ENCODE results near the gene C1R. TPM values are rescaled to one million over a fixed set of nuclear protein-coding genes. Genes with fewer than 3 reads are reported as not detected.

C1R gene
- total RNA-seq, 2 experiments from 2014 or later = 0.30 TPM; not detected in 1

GRCh38 chr12:7116196-7116595 is 24.0 kb upstream of the C1R start:
- no peak overlapping the region for H3K27ac ChIP-seq (ENCODE audit: low read depth, low read length, poor library complexity, severe bottlenecking)
- no peaks in the 10 kb centered on the region for H3K9me2 ChIP-seq (ENCODE audit: insufficient read depth, low read length)
- H4K20me1 ChIP-seq (ENCODE audit: insufficient read depth, low read length) = no peaks in the 10 kb centered on the region
- no peaks in the 10 kb centered on the region for H3K4me1 ChIP-seq (ENCODE audit: insufficient read depth, low read length, poor library complexity, severe bottlenecking)
- POLR2A ChIA-PET = interaction anchor here (0.6 kb wide), 1 partner anchor 524 kb away, joined by 3 read pairs; no protein-coding TSS in a partner anchor
- H3K36me3 ChIP-seq (ENCODE audit: insufficient read depth, low read length) = no peaks in the 10 kb centered on the region
- intact Hi-C loops (cut with micrococcal nuclease; ENCODE audit: unreplicated experiment) = loop anchor here (10.0 kb wide), 1 partner anchor 1671 kb away; no protein-coding TSS in a partner anchor
- DNase-seq (ENCODE audit: low spot score) = no peak
- H3K4me3 ChIP-seq (ENCODE audit: low read depth, low read length, poor library complexity, severe bottlenecking) = no peak overlapping the region
- H3K9me3 ChIP-seq (ENCODE audit: low read length) = no peaks in the 10 kb centered on the region
- H3K4me2 ChIP-seq (ENCODE audit: low read length) = no peak overlapping the region
- no TSS peak for BruUV-seq (replicated peaks)
- no peak overlapping the region for H2AFZ ChIP-seq (ENCODE audit: low read length)
- CTCF ChIA-PET (ENCODE audit: unreplicated experiment) = no interaction called here
- no peak for TF ChIP-seq CTCF (conservative IDR thresholded peaks at IDR 0.05; ENCODE audit: low read length)
- TF ChIP-seq EZH2phosphoT487 (IDR thresholded peaks at IDR 0.05; ENCODE audit: borderline replicate concordance, low read depth, low read length) = no peak
- H3K79me2 ChIP-seq (ENCODE audit: insufficient read depth, low read depth, low read length) = no peaks in the 10 kb centered on the region

DNA sequence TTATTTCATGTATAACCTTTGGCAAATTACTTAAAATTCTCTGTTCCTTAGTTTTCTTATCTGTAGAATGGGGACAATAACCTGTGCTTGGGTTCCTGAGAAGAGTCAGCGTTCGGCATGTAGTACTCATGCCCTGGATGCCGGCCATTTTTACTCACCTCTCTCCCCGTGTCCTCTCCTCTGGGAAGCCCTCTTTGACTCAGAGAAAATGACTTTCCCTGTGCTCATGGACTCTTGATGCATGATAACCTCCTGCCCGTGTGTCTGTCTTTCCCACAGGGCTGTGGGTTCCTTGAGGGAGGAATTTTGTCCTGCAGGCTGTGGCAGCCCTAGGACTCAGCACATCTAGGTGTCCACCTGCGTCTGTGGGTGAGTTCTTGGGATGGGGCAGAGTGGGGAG is 22.6 kb upstream of the C1R start:
- intact Hi-C loops (cut with micrococcal nuclease; ENCODE audit: unreplicated experiment) = loop anchor here (10.0 kb wide), 1 partner anchor 1670 kb away; no protein-coding TSS in a partner anchor
- Histone ChIP-seq H3K4me2 (ENCODE audit: low read length) (no peak overlapping the region), H3K4me3 (ENCODE audit: low read depth, low read length, poor library complexity, severe bottlenecking) (no peak overlapping the region), H2AFZ (ENCODE audit: low read length) (no peak overlapping the region), H3K36me3 (ENCODE audit: insufficient read depth, low read length) (no peaks in the 10 kb centered on the region), H3K4me1 (ENCODE audit: insufficient read depth, low read length, poor library complexity, severe bottlenecking) (no peaks in the 10 kb centered on the region), H3K9me2 (ENCODE audit: insufficient read depth, low read length) (no peaks in the 10 kb centered on the region), H3K27ac (ENCODE audit: low read depth, low read length, poor library complexity, severe bottlenecking) (no peak overlapping the region), H3K79me2 (ENCODE audit: insufficient read depth, low read depth, low read length) (no peaks in the 10 kb centered on the region), H3K9me3 (ENCODE audit: low read length) (no peaks in the 10 kb centered on the region), H4K20me1 (ENCODE audit: insufficient read depth, low read length) (no peaks in the 10 kb centered on the region)
- CTCF ChIA-PET (ENCODE audit: unreplicated experiment) = no interaction called here
- POLR2A ChIA-PET = interaction anchor here (0.6 kb wide), 1 partner anchor 143 kb away, joined by 3 read pairs; no protein-coding TSS in a partner anchor
- no TSS peak for BruUV-seq (replicated peaks)
- DNase-seq (ENCODE audit: low spot score) = no peak
- TF ChIP-seq CTCF (conservative IDR thresholded peaks at IDR 0.05; ENCODE audit: low read length) (no peak), EZH2phosphoT487 (IDR thresholded peaks at IDR 0.05; ENCODE audit: borderline replicate concordance, low read depth, low read length) (no peak)

- CTCF ChIA-PET (ENCODE audit: unreplicated experiment) = interaction anchor here (0.6 to 0.7 kb wide), 2 partner anchors 25 to 40 kb away, joined by 3 to 4 read pairs; no protein-coding TSS in a partner anchor
- Histone ChIP-seq H3K4me1 (ENCODE audit: insufficient read depth, low read length, poor library complexity, severe bottlenecking) (no peaks in the 10 kb centered on the region), H3K27ac (ENCODE audit: low read depth, low read length, poor library complexity, severe bottlenecking) (no peak overlapping the region), H4K20me1 (ENCODE audit: insufficient read depth, low read length) (no peaks in the 10 kb centered on the region), H3K4me2 (ENCODE audit: low read length) (no peak overlapping the region), H3K79me2 (ENCODE audit: insufficient read depth, low read depth, low read length) (no peaks in the 10 kb centered on the region), H2AFZ (ENCODE audit: low read length) (no peak overlapping the region), H3K9me3 (ENCODE audit: low read length) (no peaks in the 10 kb centered on the region), H3K9me2 (ENCODE audit: insufficient read depth, low read length) (no peaks in the 10 kb centered on the region), H3K4me3 (ENCODE audit: low read depth, low read length, poor library complexity, severe bottlenecking) (no peak overlapping the region), H3K36me3 (ENCODE audit: insufficient read depth, low read length) (no peaks in the 10 kb centered on the region)
- DNase-seq (ENCODE audit: low spot score) = no peak
- TF ChIP-seq EZH2phosphoT487 (IDR thresholded peaks at IDR 0.05; ENCODE audit: borderline replicate concordance, low read depth, low read length) (no peak), CTCF (conservative IDR thresholded peaks at IDR 0.05; ENCODE audit: low read length) (no peak)
- POLR2A ChIA-PET = interaction anchor here (0.6 kb wide), 2 partner anchors 220 to 717 kb away, joined by 3 read pairs; no protein-coding TSS in a partner anchor
- no TSS peak for BruUV-seq (replicated peaks)
- intact Hi-C loops (cut with micrococcal nuclease; ENCODE audit: unreplicated experiment) = loop anchor here (10.0 kb wide), 1 partner anchor 1669 kb away; no protein-coding TSS in a partner anchor
Measured at GRCh38 chr12:7114008-7114407, 21.8 kb upstream of the C1R start.
